GM18498 (cell line): ENCODE measurements around the gene NF1.
"Not testable (repeated sequence)": the region's sequence is repeated elsewhere in the genome, so short reads cannot be mapped to it uniquely, and the experiment has no call there.

Source experiments
- ATAC-seq: cut with Tn5 transposase; IDR thresholded peaks from one replicate; pipeline ENCODE4 v1.9.1; 2021; ENCODE audit warnings: mild to moderate bottlenecking, moderate library complexity; ENCODE audit not compliant: unreplicated experiment

Gene NF1

GRCh38 chr17:31094600-31095235 is at the start of gene NF1:
TSS of gene NF1 (plus strand) at chr17:31094977. CDS start at chr17:31095310, 333 bp downstream.
- ATAC-seq, result peak; percentile 81

- ATAC-seq, result not testable (repeated sequence)
Observed at GRCh38 chr17:31046856-31047425, 47.8 kb upstream of the NF1 start.

- no peak for ATAC-seq
Observed at GRCh38 chr17:31048142-31048541, 46.6 kb upstream of the NF1 start.

- no peak for ATAC-seq
Observed at GRCh38 chr17:31048780-31049179, 46.0 kb upstream of the NF1 start.

- ATAC-seq, result no peak
Observed at GRCh38 chr17:31050948-31051347, 43.8 kb upstream of the NF1 start.

- ATAC-seq, result no peak
Observed at GRCh38 chr17:31051506-31051905, 43.3 kb upstream of the NF1 start.

GRCh38 chr17:31052187-31052889 is 42.4 kb upstream of the NF1 start:
- no peak for ATAC-seq

- ATAC-seq, result no peak
Observed at GRCh38 chr17:31053071-31053470, 41.7 kb upstream of the NF1 start.

- ATAC-seq, result no peak
Observed at GRCh38 chr17:31054761-31055160, 40.0 kb upstream of the NF1 start.

GRCh38 chr17:31058976-31059375 is 35.8 kb upstream of the NF1 start:
- ATAC-seq, result no peak

GRCh38 chr17:31060791-31061550 is 33.8 kb upstream of the NF1 start:
- ATAC-seq, result peak; percentile 52

GRCh38 chr17:31061678-31062077 is 33.1 kb upstream of the NF1 start:
- ATAC-seq, result no peak

GRCh38 chr17:31062346-31062745 is 32.4 kb upstream of the NF1 start:
- ATAC-seq, result no peak

- no peak for ATAC-seq
Observed at GRCh38 chr17:31064707-31065106, 30.1 kb upstream of the NF1 start.

GRCh38 chr17:31067691-31068184 is 27.0 kb upstream of the NF1 start:
- ATAC-seq, result no peak

GRCh38 chr17:31068291-31068690 is 26.5 kb upstream of the NF1 start:
- no peak for ATAC-seq

- no peak for ATAC-seq
Observed at GRCh38 chr17:31072186-31072585, 22.6 kb upstream of the NF1 start.

- ATAC-seq, result no peak
Observed at GRCh38 chr17:31073411-31073810, 21.4 kb upstream of the NF1 start.

GRCh38 chr17:31074772-31075555 is 19.8 kb upstream of the NF1 start:
- ATAC-seq, result no peak

GRCh38 chr17:31078290-31078689 is 16.5 kb upstream of the NF1 start:
- no peak for ATAC-seq

- no peak for ATAC-seq
Observed at GRCh38 chr17:31079731-31080130, 15.0 kb upstream of the NF1 start.
